Right renal cortex interstitium (tissue), 3 donors: ENCODE measurements around the gene MYO7B. TPM values are rescaled to one million over a fixed set of nuclear protein-coding genes. Genes with fewer than 3 reads are reported as not detected.

Source experiments
- DNase-seq, 3 donors: peaks; one replicate each; pipeline ENCODE4 v3.0.0-alpha.2; 2013; ENCODE audit warnings: low read depth in 3 of 3, low spot score in 2 of 3
- polyA plus RNA-seq, 3 donors: library from polyadenylated mRNA; unstranded; fragments of 120-200 nt; gene quantifications; one replicate each; pipeline ENCODE4 v1.2.1, GENCODE V29; 2013; ENCODE audit not compliant: insufficient read length in 3 of 3

MYO7B gene
- polyA plus RNA-seq, 3 donors, result 18.0 to 22.3 (median 19.9) TPM

DNA sequence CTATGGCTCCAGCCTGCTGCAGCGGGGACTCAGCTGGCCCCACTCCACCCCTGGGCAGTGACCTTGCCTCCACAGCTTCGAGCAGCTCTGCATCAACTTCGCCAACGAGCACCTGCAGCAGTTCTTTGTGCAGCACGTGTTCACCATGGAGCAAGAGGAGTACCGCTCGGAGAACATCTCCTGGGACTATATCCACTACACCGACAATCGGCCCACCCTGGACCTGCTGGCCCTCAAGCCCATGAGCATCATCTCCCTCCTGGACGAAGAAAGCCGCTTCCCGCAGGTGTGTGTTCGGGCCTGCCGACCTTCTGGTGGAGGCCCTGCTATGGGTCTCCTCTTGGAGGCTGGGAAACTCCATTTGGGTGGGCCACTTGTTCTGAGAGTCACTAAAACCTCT lies 48.6 kb downstream of the MYO7B start:
- DNase-seq, result no peak

DNA sequence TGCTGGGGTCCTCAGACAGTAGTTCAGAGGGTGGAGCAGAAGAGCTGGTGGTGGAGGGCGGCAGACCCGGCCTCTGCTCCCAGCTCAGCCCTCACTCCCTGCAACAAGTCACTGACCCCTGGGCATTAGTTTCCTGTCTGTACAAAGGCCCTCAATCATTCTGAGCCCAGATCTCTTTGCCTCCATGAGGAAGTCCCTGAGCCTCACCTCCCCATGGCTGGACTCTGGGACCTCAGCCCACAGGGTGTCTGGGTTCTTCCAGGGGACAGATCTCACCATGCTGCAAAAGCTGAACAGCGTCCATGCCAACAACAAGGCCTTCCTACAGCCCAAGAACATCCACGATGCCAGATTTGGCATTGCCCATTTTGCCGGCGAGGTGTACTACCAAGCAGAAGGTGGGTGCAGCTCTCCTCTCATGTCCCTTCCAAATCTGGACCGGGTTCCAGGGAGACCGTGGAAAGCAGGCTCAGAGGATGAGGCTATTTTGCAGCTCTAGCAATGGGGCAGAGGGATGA lies 49.1 kb downstream of the MYO7B start:
- DNase-seq, result no peak

DNA sequence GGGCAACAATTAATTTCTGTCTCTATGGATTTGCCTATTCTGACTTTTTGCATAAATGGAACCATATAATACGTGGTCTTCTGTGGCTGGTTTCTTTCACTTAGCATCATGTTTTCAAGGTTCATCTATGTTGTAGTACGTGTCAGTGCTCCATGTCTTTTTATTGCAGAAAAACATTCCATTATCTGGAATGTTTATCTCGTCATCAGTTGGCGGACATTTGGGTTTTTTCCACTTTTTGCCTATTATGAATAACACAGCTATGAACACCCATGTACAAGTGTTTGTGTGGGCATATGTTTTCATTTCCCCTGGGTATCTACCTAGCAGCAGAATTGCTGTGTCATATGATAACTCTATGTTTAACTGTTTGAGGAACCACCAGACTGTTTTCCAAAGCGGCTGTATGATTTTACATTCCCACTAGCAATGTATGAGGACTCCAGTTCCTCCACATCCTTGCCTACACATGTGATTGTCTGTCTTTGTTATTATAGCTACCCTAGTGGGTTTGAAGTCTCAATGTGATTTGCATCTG lies 49.9 kb downstream of the MYO7B start:
- no peak for DNase-seq

DNA sequence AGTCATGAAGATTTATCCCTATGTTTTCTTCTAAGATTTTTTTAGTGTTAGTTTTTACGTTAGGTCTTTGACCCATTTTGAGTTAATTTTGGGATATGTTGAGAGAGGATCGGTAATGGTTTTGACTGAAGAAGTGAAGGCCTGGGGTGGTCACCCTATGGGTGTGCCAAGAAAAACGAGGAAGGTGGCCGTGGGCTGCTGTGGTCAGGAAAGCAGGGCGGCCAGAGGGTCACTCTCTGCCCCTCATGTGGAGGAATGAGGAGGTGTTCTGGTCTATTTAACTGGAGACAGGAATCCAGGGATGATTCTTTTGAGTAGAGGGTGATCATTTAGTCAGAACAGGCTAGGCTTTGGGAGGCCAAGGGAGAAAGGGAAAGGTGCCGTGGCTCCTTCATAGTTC lies 50.7 kb downstream of the MYO7B start:
- no peak for DNase-seq

DNA sequence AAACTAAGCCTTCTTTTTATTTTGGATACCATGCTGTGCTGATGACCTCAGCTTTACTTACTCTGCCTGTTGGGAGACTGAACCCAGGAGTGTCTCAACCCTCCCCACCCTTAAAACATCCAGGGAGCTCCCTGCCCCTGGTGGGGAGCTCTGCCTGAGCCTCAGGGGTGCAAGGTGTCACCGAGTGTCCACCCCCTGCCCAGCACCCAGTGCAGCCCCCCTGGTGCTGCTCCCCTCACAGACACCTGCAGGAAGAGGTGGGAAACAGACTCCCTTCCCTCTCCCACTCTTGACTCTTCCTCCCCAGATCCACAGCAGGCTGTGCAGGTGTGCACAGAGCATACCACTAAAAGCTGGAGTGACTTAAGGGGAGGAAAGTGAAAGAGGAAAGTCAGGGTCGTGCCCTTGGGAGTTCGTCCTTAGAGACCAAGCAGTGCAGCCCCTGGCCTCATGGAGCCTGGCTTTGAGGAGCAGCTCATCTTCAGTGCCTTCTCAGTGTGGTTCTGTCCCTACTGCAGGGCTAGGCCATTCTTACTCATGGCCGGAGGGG lies 51.3 kb downstream of the MYO7B start:
- no peak for DNase-seq

DNA sequence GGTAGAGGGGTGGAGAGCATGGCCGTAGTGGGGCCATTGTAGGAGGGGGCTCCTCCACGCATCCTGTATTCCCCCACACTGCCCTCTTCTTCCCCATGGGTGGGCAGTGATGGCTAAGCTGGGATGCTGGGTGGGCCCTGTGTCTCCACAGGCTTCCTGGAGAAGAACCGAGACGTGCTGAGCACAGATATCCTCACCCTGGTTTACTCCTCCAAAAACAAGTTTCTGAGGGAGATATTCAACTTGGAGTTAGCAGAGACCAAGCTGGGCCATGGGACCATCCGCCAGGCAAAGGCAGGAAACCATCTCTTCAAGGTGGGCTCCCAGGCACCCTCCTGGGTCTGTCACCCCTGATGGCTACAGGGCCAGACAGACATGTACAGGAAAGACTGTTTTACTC lies 52.8 kb downstream of the MYO7B start:
- DNase-seq, result no peak

DNA sequence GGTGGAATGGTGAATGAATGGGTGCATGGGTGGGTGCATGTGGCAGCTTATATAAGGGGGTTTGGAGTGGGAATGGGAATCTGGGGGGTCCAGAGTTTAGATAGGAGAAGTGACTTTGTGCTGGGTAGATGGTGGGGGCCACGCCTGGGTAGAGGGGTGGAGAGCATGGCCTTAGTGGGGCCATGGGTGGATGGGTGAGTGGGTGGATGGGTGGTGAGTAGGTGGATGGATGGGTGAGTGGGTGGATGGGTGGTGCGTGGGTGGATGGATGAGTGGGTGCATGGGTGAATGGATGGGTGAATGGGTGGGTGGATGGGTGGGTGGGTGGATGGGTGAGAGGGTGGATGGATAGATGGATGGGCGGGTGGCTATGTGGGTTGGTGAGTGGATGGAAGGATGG lies 53.9 kb downstream of the MYO7B start:
- DNase-seq, result no peak

DNA sequence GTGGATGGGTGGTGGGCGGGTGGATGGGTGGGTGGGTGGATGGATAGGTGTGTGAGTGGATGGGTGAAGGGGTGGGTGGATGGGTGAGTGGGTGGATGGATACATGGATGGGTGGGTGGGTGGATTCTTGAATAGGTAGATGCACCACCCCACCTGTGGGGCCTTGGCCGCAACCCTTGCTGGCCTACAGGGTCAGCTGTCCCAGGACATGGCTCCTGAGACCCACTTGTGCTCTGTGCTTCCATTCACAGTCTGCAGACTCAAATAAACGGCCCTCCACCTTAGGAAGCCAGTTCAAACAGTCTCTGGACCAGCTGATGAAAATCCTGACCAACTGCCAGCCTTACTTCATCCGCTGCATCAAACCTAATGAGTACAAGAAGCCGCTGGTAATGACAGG lies 54.4 kb downstream of the MYO7B start:
- DNase-seq, result no peak

DNA sequence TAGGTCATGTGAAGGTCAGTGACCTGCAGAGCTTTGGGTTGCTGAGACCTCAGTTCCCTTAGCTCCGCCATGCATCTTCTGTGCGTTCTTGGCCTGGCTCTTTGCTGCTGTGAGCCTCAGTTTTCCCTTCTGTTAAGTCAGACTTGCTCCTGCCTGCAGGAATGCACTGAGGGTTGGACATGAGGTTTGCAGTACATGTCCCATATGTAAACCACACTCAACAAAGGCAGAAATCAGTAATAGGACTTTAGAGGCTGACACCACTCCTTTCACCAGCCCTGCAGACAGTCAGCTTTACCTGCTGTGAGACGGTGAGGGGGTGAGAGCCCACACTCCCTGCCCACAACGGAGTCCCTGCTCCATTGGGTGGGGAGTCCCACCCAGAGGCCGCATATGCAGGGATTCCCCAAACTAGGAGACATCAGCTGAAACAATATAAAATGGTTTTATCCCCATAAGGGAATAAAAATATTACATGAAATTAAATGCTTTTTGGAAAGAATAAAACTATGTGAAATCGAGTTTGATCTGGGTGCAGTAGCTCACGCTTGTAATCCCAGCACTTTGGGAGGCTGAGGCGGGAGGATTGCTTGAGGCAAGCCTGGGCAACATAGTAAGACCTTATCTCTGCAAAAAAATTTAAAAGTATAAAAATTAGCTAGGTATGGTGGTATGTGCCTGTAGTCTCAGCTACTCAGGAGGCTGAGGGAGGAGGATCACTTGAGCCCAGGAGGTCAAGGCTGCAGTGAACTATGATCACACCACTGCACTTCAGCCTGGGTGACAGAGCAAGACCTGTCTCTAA lies 55.1 kb downstream of the MYO7B start:
- DNase-seq, result no peak

DNA sequence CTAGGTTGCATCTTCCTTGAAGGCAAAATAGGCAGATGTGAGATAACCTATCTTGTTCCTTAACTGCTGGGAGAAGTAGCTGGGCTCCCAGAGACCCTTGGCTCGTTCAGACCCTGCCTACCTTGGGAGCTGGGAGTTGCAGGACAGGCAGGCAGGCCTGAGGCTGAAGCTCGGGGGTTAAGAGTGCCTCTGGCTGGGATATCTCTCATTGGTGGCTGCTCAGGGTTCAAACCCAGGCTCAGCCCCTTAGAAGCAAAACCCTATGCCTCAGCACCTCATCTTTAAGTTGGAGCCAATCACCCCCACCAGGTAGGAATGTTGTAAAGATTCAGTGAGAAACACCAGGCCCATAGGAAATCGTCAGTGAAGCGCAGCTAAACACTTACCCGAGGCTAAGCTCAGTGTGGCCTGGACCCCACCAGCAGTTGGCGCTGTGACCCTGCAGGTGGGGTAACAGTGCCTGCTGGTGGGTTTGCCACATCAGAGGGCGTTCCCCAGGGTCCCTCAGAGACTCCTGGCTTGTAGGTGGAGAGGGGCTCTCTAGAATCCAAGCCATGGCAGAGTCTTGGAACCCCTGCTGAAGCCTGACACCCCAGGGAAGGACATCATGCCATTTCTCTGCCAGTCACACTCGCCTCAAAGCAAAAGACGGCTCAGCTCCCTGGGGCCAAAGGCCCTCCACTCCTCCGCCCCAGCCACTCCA lies 55.9 kb downstream of the MYO7B start:
- DNase-seq, result peak in 2 of 3 donors; percentile 18 to 50

DNA sequence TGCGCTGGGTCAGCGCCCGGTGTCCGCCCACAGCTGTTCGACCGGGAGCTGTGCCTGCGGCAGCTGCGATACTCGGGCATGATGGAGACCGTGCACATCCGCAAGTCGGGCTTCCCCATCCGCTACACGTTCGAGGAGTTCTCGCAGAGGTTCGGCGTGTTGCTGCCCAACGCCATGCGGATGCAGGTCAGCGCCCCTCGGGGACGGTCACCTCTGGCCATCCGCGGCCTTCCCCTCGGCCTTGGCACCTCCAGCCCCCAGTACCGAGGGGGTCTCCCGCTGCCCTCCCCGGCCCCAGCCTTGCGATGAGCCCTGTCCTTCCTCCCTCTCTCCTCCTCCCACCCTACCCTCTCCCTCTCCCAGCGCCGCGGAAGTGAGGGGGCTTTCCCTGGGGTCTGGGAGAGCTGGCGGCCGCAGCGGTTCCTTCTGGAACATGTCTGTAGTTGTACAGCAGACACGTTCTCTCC lies 57.3 kb downstream of the MYO7B start:
- DNase-seq, result no peak

DNA sequence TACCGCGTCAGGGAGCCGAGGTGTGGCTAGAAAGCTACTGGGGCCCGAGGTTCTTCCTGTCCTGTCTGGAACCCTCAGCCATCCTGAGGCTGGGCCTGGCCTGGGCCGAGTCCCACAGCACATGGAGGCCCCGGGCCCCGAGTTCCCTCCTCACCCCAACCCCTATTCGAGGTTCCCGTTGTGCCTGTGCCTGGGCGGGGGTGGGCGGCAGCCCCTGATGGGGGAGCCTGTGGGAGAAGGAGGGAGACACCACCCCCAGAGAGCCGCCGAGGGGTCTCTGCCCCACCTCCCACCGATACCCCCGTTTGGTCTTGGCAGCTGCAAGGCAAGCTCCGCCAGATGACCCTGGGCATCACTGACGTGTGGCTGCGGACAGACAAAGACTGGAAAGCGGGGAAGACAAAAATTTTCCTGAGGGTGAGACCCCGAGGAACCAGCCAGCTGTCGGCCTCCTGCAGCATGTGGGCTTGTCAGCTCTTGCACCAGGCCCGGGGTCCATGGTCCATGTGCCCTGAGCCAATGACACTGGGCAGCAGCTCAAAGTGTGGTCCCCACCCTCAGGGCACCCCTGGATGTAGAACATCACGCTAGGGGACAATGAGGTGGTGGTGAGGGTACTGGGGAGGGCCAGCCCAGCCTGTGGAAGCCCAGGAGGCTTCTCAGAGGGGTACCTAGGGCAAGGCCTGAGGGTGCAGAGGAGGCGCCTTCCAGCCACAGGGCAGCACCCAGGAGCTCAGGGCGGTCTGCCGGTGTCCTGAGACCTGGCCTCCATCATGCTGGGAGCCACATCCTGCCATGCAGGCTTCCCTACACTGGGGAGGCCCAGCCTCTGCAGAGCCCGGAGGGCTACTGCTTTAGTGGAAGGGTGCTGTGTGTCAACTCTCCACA lies 58.0 kb downstream of the MYO7B start:
- DNase-seq, result no peak

DNA sequence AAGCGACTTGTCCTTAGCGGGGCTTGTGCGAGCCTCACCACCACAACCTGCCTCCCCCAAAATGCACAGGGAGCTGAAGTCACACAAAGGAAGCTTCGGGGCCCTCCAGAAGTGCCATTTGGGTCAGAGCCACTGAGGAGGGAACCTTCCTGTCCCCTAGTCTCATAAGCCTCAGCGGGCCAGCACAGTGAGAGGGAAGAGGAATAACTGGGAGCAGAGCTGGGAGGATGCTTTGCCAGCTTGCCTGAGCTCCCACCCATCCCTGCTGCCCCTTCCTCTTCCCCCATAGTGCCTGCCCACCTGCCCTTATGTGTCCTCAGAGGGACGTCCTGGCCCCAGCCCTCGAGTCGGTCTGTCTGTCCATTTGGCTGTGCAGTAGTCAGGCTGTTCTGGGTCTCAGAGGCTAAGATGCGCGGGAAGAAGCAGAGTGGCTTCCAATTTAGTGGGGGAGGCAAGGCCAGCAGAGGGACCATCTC lies 58.7 kb downstream of the MYO7B start:
- DNase-seq, result no peak

DNA sequence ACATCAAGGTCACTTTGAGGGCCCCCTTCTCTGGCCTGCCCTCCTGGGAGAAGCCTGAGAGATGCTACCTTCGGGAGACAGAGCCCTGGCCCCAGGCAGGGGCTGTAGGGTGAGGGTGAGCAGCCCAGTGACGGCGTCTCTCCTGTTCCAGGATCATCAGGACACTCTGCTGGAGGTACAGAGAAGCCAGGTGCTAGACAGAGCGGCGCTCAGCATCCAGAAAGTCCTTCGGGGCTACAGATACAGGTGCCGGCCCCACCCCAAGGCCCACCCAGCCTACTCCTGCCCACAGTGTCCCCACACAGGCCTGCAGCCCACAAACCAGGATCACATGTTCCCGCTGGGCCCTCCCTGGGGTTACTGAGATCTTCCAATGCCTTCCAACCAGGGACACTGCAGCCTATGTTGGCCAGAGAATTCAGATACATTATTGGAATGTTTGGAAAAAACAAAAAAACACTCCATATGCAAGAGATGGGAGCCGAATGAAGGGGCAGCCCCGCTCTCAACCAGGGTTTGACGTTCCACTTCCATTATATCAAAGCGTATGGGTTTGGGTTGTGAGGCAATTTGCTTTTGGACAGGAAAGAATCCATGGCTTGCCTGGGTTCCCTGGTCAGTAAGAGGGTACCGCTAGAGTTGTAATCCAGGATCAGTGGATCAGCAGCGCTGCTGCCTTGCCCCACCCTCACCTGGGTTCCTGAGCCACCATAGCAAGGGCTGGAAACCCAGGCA lies 61.0 kb downstream of the MYO7B start:
- DNase-seq, result no peak

DNA sequence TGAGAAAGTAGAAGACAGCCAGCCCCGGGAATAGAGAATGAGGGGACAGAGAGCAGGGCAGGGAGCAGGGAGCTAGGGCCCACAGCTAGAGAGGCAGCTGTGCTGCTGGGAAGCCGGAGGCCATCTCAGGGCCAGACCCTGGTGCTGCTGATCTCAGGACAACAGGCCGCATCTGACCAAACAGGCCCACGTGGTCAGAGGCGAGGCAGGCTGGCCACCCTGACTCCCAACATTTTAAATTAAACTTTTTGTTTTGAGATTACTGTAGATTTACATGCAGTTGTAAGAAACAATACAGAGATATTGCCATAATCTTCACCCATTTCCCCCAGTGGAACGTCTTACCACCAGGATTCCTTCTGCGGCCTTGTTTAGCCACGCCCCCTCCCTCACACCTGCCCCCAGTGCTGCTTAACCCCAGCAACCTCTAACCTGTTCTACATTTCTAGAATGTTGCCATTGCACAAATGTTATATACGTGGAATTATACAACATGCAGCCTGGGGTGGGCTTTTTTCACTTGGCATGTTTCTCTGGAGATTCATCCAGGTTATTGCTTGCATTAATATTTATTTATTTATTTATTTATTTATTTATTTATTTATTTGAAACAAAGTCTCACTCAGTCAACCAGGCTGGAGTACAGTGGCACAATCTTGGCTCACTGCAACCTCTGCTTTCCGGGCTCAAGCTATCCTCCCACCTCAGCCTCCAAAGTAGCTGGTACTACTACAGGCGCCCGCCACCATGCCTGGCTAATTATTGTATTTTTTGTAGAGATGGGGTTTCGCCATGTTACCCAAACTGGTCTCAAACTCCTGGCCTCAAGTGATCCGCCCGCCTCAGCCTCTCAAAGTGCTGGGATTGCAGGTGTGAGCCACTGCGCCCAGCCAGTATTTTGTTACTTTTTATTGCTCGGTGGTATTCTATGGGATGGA lies 61.8 kb downstream of the MYO7B start:
- DNase-seq, result no peak

DNA sequence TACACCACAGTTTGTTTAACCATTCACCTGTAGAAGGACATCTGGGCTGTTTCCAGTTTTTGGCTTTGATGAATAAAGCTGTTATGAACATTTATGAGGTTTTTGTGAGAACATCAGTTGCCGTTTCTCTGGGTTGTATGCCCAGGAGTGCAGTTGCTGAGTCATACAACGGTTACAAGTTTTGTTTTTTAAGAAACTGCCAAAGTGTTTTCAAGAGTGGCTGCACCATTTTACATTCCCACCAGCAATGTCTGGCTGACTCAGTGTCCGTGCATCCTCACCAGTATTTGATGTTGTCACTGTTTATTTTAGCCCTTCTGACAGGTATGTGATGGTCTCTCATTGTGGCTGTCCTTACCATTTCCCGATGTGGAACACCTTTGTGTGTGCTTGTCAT lies 62.5 kb downstream of the MYO7B start:
- DNase-seq, result no peak

DNA sequence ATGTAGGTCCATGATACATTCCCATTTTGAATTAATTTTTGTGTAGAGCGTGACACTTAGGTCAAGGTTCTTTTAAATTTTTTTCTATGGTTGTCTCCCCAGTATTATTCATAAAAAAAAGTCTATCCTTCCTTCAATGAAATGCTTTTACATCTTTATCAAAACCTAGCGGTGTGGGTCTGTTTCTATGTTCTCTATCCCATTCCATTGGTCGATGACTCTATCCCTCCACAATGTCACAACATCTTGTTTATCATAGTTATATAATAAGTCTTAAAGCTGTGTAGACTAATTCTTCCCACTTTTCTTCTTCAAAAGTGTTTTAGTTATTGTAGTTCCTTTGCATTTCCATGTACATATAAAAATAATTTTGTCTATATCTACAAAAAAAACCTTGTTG lies 63.2 kb downstream of the MYO7B start:
- no peak for DNase-seq

DNA sequence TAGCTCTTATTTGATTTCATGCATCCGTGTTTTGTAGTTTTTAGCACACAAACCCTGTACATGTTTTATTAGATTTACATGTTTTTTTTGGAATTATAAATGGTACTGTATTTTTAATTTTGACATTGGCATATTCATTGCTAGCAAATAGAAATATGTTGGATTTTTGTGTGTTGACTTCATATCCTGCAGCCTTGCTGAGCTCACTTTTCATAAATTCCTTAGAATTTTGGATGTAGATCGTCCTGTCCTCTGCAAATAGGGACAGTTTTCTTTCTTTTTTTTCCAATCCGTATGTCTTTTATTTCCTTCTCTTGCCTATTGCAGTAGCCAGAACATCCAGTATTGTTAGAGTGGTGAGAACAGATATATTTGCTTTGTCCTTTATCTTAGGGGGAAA lies 63.7 kb downstream of the MYO7B start:
- DNase-seq, result no peak

DNA sequence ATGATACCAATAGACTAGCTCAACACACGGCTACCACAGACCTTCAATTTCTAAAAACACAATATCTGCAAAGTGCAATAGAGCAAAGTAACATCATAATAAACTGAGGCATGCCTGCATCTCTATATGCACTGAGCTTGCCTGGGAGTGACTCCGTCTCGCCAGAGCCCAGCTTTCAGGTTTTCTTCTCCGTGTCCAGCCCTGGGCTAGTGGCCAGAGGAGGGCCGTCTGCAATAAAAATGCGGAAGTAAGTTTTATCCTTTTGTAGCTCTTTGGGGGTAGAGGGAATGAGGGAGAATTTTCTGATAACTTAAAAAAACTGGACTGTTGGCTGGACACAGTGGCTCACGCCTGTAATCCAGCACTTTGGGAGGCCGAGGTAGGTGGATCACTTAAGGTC lies 69.5 kb downstream of the MYO7B start:
- DNase-seq, result no peak
